BJ (cell line): ENCODE results near the gene ACSS2. TPM values are rescaled to one million over a fixed set of nuclear protein-coding genes. Genes with fewer than 3 reads are reported as not detected.

ENCODE experiments used
- CTCF ChIA-PET: fragments of 350-600 bp; formaldehyde crosslinking; extraction: SDS; loops from one replicate; lab custom pipeline; 2021; ENCODE audit warnings: antibody characterized with exemption, inconsistent platforms; lab: Yijun Ruan, JAX
- POLR2A ChIA-PET: fragments of 300-600 bp; sonication (Branson Sonifier 250); formaldehyde crosslinking; extraction: SDS; loops from one replicate; lab custom pipeline; 2021; ENCODE audit warnings: antibody characterized with exemption; lab: Charles Lee
- DNase-seq: peaks from one replicate; pipeline ENCODE4 v3.0.0-alpha.2; 2011; ENCODE audit warnings: low read depth
- H3K27me3 ChIP-seq: 2 replicates; pipeline ENCODE4 v1.6.0; 2011; ENCODE audit warnings: low read length; ENCODE audit not compliant: control insufficient read depth, insufficient read depth
- H3K36me3 ChIP-seq: 2 replicates; pipeline ENCODE4 v1.5.1; 2011; ENCODE audit warnings: low read length; ENCODE audit not compliant: control insufficient read depth, insufficient read depth
- H3K4me3 ChIP-seq: 2 replicates; pipeline ENCODE4 v1.5.1; 2011; ENCODE audit warnings: low read depth, mild to moderate bottlenecking, control low read depth, low read length
- polyA plus RNA-seq: library from polyadenylated mRNA; depleted of rRNA; stranded (reverse); fragments of >200 nt; gene quantifications from 2 replicates; pipeline ENCODE4 v1.2.3, GENCODE V29; 2011
- TF ChIP-seq, protein P1 (sequence below): IDR thresholded peaks from 2 replicates; pipeline ENCODE4 v1.5.1; 2011; ENCODE audit warnings: low read depth, mild to moderate bottlenecking, control low read depth, inconsistent platforms, low read length, moderate library complexity; ENCODE audit not compliant: insufficient read depth

Gene ACSS2
- polyA plus RNA-seq, 1 experiment, result 32.1 TPM

DNA sequence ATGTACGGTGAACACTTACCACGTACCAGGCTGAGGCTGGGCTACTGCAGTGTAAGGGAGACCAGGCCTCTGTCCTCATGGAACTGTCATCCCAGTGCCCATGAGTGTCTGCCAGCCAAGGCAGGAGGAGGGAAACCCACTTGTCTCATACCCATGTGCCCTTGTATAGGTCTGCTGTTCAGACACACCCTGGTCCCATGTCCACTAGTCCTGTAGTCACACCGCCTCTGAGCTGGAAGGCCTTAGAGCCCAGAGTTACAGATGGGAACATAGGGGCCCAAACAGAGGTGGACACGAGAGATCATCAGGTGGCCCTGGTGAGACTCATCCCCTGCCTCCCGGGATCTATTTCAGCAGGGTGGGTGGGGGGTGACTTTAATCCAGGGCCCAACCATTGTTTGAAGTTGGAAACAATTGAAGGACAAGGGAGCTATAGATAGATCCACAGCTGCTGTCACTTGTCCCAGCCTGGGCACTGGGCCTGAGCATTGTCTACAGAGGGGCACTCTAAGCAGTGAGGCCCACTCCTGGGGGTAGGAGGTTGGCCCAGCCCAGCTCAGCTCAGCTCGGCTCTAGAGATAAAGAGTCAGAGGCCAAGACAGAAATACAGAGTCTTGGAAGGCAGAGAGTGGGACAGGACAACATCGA lies 93.9 kb downstream of the ACSS2 start:
- POLR2A ChIA-PET, result no interaction called here
- Histone ChIP-seq H3K36me3 (no peaks in the 10 kb centered on the region), H3K27me3 (0 out of 2 replicates have a peak, but pooled peaks cover 5% of the 10 kb centered on the region), H3K4me3 (no peak overlapping the region)
- no peak for DNase-seq
- CTCF ChIA-PET, result interaction anchor here (0.7 to 1.3 kb wide), 2 partner anchors 14 to 96 kb away, joined by 3 read pairs; no protein-coding TSS in a partner anchor
- TF ChIP-seq, protein P1, sequence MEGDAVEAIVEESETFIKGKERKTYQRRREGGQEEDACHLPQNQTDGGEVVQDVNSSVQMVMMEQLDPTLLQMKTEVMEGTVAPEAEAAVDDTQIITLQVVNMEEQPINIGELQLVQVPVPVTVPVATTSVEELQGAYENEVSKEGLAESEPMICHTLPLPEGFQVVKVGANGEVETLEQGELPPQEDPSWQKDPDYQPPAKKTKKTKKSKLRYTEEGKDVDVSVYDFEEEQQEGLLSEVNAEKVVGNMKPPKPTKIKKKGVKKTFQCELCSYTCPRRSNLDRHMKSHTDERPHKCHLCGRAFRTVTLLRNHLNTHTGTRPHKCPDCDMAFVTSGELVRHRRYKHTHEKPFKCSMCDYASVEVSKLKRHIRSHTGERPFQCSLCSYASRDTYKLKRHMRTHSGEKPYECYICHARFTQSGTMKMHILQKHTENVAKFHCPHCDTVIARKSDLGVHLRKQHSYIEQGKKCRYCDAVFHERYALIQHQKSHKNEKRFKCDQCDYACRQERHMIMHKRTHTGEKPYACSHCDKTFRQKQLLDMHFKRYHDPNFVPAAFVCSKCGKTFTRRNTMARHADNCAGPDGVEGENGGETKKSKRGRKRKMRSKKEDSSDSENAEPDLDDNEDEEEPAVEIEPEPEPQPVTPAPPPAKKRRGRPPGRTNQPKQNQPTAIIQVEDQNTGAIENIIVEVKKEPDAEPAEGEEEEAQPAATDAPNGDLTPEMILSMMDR, result no peak

DNA sequence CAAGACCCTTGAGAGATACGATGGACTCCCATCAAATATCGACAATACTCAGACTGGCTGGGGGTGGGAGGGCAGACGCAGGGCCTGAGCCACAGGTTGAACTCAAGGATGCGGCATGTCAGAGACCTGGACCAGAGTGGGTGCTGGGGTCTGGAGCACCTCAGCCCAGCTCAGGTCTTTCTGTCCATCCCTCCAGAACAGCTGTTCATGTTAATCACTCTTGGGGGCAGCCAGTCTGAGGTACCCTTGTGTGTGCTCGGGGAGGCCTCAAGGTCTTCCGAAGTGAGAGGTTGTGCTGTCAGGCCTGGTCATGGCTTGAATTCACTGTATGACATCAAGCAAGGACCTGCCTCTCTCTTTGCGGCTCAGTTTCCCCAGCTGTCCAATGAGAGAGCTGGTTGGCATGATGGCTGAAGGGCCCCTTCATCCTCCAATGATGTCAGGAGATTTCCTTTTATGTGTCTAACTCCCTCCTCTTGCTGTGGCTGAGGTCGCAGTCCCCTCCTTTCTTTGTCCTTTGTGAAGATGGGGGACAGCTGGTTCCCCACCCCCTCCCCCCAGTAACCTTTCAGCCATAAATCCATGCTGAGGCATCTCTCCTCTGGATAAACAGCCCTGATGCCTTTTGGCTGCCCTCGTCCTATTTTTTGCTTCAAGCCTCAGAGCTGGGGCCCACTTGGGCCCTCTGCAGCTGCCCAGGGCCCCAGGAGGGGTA lies 94.6 kb downstream of the ACSS2 start:
- CTCF ChIA-PET, result interaction anchor here (0.7 to 1.3 kb wide), 2 partner anchors 97 to 115 kb away, joined by 3 to 6 read pairs; no protein-coding TSS in a partner anchor
- Histone ChIP-seq H3K27me3 (0 out of 2 replicates have a peak, but pooled peaks cover 5% of the 10 kb centered on the region), H3K4me3 (no peak overlapping the region), H3K36me3 (no peaks in the 10 kb centered on the region)
- POLR2A ChIA-PET, result interaction anchor here (0.6 kb wide), 1 partner anchor 104 kb away, joined by 3 read pairs; no protein-coding TSS in a partner anchor
- TF ChIP-seq, protein P1, result no peak
- DNase-seq, result no peak

DNA sequence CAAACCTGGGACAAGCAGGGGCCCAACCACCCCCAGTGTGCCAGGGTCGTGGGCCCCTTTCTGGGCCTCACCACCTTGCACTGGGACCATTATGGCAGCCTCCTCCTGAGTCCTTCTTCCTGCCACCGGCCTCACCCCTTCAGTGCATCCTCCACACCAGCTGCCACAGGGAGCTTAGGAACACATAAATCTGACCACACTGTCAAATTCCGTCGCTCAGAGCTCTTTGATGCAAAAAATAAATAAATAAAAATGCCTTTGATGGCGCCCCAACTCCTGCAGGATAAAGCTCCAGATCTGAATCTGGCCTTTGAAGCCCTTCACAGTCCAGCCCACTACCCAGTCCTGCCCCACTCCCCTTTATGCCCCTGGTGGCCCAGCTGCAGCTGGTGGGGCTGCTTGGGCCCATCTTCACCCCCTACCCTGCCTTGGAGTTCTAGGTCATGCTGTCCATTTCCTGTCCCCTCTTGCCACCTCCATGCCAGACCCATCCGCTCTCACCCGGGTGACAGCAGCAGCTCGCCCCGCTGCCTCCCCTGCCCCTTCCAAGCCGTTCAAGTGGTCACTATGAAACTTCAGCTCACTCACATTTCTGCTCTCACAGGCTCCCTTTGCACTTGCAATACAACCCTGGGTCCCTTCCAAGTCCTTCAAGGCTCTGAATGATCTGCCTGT lies 95.3 kb downstream of the ACSS2 start:
- Histone ChIP-seq H3K36me3 (no peaks in the 10 kb centered on the region), H3K4me3 (no peak overlapping the region), H3K27me3 (0 out of 2 replicates have a peak, but pooled peaks cover 5% of the 10 kb centered on the region)
- POLR2A ChIA-PET, result interaction anchor here (0.6 kb wide), 1 partner anchor 104 kb away, joined by 3 read pairs; no protein-coding TSS in a partner anchor
- TF ChIP-seq, protein P1, result no peak
- CTCF ChIA-PET, result interaction anchor here (0.6 to 1.3 kb wide), 4 partner anchors 16 to 174 kb away, joined by 3 to 6 read pairs (median 3); partner anchors contain the start of genes GSS and MYH7B
- no peak for DNase-seq

DNA sequence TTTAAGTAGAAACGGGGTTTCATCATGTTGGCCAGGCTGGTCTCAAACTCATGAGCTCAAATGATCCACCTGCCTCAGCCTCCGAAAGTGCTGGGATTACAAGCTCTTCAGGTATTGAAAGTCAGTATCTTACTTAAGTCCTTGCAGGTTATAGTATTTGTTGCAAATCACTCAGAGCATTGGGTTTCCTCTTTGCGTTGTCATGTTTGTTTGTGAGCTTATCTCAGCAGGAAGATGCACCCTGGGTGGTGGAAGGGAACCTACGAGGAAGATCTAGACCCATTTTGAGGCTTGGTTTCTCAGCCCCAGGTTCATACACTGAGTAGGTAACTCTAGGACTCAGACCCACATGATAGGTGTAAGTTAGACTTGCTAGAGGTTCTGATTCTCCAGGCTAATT lies 97.8 kb downstream of the ACSS2 start:
- DNase-seq, result no peak
- Histone ChIP-seq H3K4me3 (no peak overlapping the region), H3K27me3 (0 out of 2 replicates have a peak, but pooled peaks cover 5% of the 10 kb centered on the region), H3K36me3 (no peaks in the 10 kb centered on the region)
- ChIA-PET CTCF (no interaction called here), POLR2A (no interaction called here)
- TF ChIP-seq, protein P1, result no peak
